Right ventricle myocardium superior (tissue), 1 donor: ENCODE data around the gene ZGPAT. TPM values are rescaled to one million over a fixed set of nuclear protein-coding genes. Genes with fewer than 3 reads are reported as not detected.

Source experiments
- ATAC-seq: fragments of 200-7000 bp; cut with Tn5 transposase; one replicate; pipeline ENCODE4 v1.9.1; 2020; ENCODE audit warnings: mild to moderate bottlenecking; ENCODE audit not compliant: poor library complexity
- DNase-seq: peaks from one replicate; pipeline ENCODE4 v3.0.0-alpha.2; 2020
- intact Hi-C: fragments of 100-400 bp; cut with DNase I; formaldehyde crosslinking; loops from one replicate; pipeline ENCODE4 v1.11.2; 2022
- total RNA-seq: library from RNA; stranded (reverse); fragmentation: NEBNext Ultra II Directional; extraction: Animal tissue kit (Norgen Biotek cat#: 25700); gene quantifications from one replicate; pipeline ENCODE4 v1.2.1, GENCODE V29; 2021
- donor health status: DM: no; HTN: yes; CAD: no; lungs with severe emphysema.

ZGPAT gene
- total RNA-seq, 1 donor from 2014 or later, result 16.0 TPM

DNA sequence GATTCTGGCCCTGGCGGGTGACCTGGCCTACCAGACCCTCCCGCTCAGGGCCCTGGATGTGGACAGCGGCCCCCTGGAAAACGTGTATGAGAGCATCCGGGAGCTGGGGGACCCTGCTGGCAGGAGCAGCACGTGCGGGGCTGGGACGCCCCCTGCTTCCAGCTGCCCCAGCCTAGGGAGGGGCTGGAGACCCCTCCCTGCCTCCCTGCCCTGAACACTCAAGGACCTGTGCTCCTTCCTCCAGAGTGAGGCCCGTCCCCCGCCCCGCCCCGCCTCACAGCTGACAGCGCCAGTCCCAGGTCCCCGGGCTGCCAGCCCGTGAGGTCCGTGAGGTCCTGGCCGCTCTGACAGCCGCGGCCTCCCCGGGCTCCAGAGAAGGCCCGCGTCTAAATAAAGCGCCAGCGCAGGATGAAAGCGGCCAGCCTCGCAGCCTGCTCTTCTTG, 30.9 kb downstream of the ZGPAT start:
- peak; percentile 53 for ATAC-seq
- intact Hi-C loops, result no loop called here
- DNase-seq, result peak; percentile 84

DNA sequence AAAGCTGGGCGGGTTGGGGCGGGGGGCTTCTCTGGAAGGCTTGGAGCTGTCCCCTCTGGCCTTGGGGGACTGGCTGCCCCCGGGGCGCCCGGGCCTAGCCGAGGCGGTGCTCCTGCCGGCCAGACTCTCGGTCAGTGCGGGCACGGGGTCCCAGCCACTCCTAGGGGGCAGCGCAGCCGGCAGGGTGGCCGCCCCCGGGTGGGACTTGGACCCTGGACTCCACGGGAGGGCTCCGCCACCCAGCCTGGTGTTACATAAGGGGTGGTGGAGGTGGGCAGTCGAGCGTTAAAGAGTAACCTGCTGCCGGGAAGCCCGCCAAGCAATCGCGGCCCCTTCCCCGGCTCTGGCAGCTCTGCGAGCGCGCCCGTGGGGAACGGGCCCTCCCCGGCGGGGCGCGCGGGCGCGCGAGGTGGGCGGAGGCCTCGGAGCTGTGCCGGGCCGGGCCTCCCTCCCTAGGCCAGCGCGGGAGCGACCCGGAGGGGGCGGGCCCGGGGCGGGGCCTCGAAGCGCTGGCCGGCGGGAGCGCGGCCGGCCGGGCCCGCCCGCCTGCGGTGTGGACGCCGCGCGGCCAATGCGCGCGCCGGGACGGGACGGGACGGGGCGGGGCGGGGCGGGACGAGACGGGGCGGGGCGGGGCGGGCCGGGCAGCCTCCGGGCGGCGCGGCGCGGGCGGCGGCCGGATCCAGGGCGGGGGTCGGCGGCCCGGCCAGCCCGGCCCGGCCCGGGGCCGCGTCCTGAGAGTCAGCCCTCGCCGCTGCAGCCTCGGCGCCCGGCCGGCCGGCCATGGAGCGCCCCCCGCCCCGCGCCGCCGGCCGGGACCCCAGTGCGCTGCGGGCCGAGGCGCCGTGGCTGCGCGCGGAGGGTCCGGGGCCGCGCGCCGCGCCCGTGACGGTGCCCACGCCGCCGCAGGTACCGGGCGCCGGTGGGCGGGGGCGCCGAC, 31.6 kb downstream of the ZGPAT start, which contains the start of gene SLC2A4RG:
SLC2A4RG (plus strand) TSS at position 647 of the 940 bp plus-strand sequence; CDS start at position 784, 137 bp downstream.
- peak; percentile 68 for ATAC-seq

DNA sequence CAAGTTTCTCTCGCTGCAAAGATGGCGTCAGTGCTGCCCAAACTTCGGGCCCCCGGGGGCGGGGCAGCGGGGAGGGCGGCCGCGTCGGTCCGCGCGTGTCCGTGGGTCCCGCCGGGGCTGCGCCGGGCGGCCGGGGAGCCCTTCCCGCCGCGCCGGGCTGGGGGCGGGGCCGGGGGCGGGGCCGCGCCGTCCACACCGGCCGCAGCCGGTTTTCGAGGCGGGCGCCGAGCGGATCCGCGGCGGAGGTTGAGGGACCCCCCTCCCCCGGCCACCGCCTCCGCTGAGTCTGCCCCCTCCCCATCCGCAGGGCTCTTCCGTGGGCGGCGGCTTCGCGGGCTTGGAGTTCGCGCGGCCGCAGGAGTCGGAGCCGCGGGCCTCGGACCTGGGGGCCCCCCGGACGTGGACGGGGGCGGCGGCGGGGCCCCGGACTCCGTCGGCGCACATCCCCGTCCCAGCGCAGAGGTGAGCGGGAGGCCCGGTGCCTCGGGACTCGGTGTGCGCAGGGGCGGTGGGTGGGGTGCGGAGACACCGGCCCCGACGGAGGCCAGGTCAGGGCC, 32.3 kb downstream of the ZGPAT start:
- ATAC-seq, result peak; percentile 8
- peak; percentile 71 for DNase-seq
- intact Hi-C loops, result no loop called here

More for the DNA sequence above, 31.6 kb downstream of the ZGPAT start, which contains the start of gene SLC2A4RG:
- DNase-seq, result peak; percentile 88
- intact Hi-C loops, result no loop called here

DNA sequence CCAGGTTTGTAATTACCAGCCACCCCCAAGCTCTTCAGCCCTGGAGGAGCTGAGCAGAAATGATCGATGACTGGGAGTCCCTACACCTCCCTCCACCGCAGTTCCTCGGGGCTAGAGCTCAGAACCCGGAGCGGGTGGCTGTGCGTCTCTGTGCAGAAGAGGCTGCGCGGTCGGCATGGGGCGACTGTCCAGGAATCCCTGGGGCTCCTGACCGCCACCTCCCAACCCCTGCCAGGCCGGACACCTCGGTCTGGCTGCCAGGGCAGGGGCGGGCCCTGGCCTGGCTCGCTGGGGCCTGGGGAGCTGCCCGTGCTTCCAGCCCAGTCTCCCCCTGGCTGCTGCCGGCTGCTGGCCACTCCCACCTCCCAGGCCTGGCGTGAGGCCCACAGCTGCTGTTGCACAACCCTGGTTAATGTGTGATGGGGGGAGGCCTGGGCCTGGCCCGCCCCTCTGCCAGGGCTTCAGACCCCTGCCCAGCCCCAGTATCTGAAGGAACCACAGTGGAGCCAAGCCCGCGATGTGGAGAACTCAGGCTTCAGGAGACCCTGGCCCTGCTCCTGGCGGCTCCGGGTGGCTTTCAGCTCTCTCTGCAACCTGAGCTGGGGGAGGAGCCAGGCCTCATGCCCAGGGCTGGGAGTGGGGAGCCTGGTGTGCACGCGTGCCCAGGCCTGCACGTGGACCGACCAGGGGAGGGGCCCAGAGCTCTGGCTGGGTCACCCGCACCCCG, 33.0 kb downstream of the ZGPAT start:
- ATAC-seq, result peak; percentile 81
- peak; percentile 97 for DNase-seq
- intact Hi-C loops, result no loop called here

DNA sequence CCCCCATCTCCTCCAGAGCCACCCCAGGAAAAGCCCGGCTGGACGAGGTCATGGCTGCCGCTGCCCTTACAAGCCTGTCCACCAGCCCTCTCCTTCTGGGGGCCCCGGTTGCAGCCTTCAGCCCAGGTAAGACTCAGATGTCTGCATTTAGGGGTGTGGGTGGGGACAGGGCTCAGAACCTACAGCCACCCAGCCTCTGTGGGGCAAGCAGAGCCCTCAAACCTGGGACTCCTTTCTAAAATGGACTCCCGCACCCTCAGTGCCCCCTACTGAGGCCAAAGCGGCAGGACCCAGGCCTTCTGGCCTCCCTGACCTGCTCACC, 33.5 kb downstream of the ZGPAT start:
- DNase-seq (no peak), ATAC-seq (no peak)
- intact Hi-C loops, result no loop called here

DNA sequence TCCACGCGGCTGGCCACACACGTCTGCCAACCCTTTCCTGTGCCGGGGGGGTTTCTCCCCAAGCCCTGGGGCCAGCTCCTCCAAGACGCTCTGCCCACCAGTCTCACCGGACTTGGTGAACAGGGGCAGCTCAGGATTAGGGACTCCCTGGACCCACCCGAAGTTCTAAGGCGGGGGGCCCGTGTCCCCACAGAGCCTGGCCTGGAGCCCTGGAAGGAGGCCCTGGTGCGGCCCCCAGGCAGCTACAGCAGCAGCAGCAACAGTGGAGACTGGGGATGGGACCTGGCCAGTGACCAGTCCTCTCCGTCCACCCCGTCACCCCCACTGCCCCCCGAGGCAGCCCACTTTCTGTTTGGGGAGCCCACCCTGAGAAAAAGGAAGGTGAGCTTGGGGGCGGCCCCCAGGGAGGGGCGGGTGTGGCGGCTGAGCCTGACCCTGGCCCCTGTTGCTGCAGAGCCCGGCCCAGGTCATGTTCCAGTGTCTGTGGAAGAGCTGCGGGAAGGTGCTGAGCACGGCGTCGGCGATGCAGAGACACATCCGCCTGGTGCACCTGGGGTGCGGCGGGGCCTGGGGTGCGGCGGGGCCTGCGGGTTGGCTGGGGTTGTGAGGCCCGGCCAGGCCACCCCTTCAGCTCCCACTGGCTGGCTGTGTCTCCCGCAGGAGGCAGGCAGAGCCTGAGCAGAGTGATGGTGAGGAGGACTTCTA, 34.0 kb downstream of the ZGPAT start:
- no peak for ATAC-seq
- DNase-seq, result no peak
- intact Hi-C loops, result no loop called here

DNA sequence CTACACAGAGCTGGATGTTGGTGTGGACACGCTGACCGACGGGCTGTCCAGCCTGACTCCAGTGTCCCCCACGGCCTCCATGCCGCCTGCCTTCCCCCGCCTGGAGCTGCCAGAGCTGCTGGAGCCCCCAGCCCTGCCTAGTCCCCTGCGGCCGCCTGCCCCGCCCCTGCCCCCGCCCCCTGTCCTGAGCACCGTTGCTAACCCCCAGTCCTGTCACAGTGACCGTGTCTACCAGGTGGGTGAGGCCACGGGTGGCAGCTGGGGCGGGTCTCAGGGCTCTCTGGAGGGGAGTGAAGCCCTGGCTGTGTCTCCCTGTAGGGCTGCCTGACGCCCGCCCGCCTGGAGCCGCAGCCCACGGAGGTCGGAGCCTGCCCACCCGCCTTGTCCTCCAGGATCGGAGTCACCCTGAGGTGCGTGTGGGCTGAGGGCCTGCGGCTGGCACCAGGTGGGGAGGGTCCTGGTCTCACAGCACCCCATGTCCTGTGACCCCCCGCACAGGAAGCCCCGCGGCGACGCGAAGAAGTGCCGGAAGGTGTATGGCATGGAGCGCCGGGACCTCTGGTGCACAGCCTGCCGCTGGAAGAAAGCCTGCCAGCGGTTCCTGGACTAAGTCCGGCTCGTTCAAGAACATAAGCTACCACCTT, 34.7 kb downstream of the ZGPAT start:
- DNase-seq (no peak), ATAC-seq (no peak)
- intact Hi-C loops, result no loop called here

DNA sequence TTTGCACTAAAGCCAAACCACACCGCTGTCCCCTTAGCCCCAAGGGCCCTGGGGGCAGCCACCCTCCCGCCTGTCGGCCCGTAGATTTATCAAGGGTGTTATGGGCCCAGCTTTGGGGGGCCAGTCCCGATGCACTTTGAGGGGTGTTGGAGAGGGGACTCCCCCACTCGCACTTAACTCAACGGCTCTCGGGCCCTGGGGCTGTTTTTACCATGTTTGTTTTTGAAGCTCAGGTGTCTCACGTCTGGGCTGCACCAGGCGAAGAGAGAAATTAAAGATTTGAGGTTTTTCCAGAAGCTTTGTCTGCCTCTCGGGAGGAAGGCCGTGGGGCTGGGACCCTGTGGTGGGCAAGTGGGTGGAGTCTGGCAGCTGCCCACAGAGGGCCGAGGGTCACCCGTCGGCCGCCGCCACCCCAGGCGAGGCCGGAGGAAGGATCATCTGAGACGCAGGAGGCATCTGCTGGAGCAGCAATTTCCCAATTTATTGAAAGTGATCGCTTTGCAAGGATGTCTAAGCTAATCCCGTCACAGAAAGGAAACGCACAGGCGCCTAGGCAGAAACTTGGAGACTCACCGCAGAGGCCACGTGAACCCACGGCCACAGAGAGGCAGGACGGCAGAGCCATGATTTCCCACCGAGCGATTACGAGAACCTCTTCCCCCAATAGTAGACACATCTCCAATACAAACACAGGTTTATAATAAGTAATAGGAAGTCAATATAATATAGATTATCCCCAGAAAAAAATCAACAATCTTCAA, 35.6 kb downstream of the ZGPAT start:
- intact Hi-C loops, result no loop called here
- no peak for DNase-seq
- no peak for ATAC-seq

DNA sequence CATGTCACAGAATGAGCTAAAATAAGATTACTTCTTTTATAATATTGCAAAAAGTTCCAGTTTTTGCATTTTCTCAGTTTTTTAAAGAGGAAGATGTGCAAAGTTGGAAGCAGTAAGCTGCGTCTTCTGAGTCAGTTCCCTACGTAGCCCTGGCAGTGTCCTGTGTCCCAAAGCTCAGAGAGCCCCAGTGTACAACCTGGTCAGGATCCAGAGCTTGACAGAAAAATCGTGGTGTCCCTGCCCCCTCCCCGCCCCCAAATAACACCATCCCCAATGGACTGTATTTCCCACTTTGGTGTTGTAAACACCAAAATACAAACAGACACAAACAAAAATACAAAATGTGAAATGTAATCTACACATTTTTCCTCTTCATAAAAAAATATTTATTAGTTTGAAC, 36.3 kb downstream of the ZGPAT start:
- DNase-seq, result no peak
- no peak for ATAC-seq
- intact Hi-C loops, result no loop called here

DNA sequence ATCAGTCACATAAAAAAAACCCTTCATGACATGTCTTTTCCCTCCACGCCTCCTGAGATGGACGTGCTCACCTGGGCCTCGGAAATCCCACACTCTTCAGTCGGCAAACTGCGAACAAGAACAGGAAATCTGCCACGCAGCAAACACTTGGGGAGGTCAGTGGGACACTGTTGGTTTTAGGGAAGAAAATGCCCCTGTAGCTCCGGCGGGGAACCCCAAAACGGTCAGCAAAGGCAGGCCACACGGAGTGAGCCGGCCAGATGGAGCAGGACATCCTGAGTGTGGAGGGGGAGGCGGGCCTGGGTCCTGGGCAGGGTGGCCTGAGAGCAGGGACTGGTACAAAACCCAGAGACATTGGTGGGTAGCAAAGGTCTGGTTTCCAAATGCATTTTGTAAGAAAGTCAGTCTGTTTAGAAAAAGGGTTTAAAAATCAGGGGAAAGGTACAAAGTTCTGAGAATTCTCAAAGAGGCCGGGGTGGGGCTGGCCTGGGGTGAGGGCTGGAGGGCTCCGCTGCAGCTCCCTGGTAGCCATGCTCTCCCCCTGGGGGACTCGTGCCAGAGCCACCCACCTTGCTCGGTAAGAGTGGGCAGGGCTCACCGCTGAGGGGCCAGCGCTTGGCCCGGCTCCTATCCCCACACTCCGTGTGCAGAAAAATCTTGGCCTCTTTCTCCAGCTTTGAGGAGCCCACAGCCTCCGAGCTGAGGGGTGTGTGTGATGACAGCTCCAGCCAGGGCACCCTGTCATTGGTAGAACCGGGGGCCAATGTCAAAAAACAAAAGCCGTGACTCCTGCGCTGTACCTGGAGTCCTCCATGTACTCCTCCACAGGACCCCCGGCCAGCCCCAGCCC, 37.0 kb downstream of the ZGPAT start:
- DNase-seq, result no peak
- intact Hi-C loops, result no loop called here
- no peak for ATAC-seq

DNA sequence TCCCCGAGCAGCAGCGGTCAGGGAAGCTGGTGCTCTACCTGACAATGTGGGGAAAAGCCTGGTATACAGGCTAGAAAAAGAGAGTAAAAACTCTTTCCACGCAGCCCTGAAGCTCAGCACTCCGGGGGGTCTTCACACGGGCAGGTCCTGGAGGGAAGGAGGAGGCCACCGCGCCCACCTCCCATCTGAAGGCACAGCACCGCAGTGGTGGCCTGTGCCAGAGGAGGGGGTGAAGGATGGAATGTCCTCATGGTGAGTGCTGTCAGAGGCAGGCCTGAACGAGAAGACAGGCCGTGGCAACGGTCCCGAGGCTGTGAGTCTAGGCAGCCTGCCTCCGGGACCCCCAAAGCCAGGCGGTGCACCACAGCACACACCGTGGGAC, 37.6 kb downstream of the ZGPAT start:
- ATAC-seq, result no peak
- intact Hi-C loops, result no loop called here
- DNase-seq, result no peak

DNA sequence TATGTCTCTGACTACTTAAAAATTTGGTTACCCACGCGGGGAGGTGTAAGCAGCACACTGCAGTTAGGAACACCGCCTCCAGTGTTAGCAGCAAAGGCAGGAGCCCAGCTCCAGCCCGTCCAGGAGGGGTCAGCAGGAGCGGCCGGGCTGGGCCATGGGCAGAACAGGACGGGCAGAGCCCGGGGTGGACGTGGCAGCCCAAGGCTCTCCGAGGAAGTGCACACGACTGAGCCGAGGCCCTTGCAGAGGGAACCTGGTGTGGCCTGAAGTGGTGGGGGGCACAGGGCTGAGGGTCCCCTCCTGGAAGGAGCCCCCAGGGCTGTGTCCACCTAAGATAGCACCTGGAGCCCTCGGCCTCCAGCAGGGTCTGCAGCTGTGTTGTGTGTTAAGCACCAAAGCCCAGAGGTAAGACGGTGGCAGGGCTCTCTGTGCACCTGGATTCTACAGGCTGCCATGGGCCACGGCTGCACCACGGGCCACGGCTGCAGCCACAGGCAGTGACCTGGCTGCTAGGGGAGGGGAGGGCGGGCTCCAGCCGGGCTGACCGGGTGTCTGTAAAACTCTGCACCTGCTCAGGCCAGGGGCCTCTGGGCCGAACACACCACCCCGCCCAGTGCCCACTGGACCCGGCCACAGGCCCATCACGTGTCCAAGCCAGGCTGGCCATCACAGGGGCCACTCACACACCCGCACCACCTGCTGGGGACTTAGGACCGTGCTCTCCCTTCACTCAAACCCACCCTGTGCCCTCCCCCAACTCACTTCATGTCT, 38.3 kb downstream of the ZGPAT start:
- ATAC-seq (no peak), DNase-seq (no peak)
- intact Hi-C loops, result no loop called here

DNA sequence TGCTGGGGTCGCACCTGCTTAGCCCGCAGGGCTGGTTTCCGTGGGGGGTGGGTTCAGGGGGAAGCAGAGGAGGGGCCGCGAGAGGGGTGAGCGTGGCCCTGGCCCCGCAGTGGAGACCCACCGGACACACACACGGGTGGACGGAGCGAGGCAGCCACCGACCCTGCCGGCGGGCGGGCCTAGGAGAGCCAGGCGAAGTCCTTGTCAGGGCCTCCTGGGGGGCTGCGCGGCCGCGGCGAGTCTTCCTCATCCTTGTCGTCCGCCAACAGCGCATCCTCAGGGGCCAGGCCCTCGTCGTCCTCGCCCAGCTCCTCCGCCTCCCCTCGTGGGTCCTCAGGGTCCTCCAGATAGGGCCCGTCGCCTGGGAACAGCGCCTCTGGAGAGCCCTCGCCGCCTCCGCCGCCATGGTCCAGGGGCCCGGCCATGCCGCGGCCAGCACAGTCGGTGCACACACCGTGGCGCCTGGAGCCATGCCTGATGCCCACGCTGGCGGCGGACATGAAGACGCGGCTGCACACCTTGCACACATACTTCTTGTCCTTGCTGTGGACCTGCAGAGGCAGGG, 39.0 kb downstream of the ZGPAT start:
- ATAC-seq, result no peak
- DNase-seq, result no peak
- intact Hi-C loops, result no loop called here

DNA sequence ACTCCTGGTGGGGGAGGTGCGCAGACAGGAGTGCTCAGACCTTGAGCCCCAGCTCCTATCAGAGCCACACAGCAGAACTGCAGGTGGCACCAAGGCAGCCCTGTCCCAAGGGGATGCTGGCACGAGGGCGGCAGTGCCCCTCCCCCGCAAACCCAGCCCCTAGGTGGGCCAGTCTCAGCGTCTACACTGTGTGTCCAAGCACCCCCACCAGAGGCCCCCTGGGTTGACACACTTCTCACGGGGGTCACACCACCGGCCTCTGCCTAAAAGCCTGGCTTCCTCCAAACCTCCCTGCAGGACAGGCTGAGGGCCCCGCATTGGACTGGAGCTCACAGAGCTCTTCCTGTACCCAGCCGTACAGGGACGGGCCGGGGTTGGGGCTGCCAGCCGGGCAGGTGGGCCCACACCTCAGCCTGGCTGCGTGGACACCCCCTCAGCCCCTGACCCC, 39.8 kb downstream of the ZGPAT start:
- intact Hi-C loops, result no loop called here
- no peak for DNase-seq
- peak; percentile 4 for ATAC-seq

DNA sequence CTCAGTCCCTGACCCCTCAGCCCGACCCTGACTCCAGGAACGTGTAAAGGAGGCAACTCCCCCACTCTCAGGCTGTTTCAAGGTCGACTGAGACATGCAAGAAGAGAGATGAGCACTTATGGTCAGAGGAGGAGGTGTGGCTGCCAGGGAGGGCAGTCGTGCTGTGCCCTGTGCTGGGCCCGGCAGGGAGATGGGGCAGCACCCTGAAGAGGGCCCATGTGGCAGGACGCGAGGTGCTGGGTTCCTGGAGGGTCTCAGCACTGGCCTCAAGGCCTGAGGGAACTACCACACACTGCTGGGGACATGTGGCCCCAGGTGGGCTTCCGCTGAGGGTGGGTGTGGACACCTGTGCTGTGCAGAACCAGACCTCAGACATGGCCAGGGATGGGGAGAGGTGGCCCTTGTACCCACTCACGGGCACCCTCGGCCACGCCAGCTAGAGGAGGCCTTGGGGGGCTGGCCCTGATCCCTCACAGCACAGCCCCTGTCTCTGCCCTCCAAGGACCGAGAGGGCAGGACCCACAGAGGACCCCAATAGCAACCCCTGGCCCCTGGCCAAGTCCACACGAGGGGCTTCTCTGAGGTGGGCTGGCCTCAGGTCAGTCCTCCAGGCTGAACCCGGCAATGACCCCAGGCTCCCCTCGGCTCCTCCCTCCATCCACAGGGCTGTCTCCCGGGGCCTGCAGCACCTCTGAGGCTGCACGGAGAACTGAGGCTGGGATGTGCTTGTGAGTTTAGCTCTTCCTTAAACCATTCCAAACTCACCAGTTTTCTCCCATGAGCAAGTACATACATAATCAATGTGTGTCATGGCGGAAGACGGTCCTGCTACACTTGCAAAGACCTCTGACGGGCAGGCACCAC, 40.5 kb downstream of the ZGPAT start:
- no peak for DNase-seq
- intact Hi-C loops, result no loop called here
- peak; percentile 30 for ATAC-seq
